GM21717 (cell line): ENCODE results near the gene RBM46.

Experiments
- ATAC-seq: cut with Tn5 transposase; IDR thresholded peaks from one replicate; pipeline ENCODE4 v1.9.1; 2021; ENCODE audit warnings: mild to moderate bottlenecking, moderate library complexity; ENCODE audit not compliant: unreplicated experiment

RBM46 gene

GRCh38 chr4:154781126-154781982, at the start of gene RBM46:
Gene RBM46 (plus strand): TSS chr4:154781272. CDS start chr4:154796753, 15,481 bp downstream.
- ATAC-seq = no peak

GRCh38 chr4:154731756-154732155, 49.3 kb upstream of the RBM46 start:
- no peak for ATAC-seq

GRCh38 chr4:154732669-154733068, 48.4 kb upstream of the RBM46 start:
- ATAC-seq = no peak

- no peak for ATAC-seq
These were observed 44.3 kb upstream of the RBM46 start for GRCh38 chr4:154736770-154737169.

- ATAC-seq = no peak
These were observed 42.6 kb upstream of the RBM46 start for GRCh38 chr4:154738426-154738825.

- ATAC-seq = no peak
These were observed 42.0 kb upstream of the RBM46 start for GRCh38 chr4:154739111-154739510.

GRCh38 chr4:154740462-154740861, 40.6 kb upstream of the RBM46 start:
- no peak for ATAC-seq

GRCh38 chr4:154741131-154741665, 39.9 kb upstream of the RBM46 start:
- ATAC-seq = no peak

GRCh38 chr4:154741922-154742850, 38.9 kb upstream of the RBM46 start:
- ATAC-seq = no peak

GRCh38 chr4:154743683-154744340, 37.3 kb upstream of the RBM46 start, which contains the start of gene LRAT:
Gene LRAT (plus strand): TSS chr4:154744000. CDS start chr4:154744327, 327 bp downstream.
- no peak for ATAC-seq

- ATAC-seq = no peak
These were observed 36.6 kb upstream of the RBM46 start for GRCh38 chr4:154744341-154744926.

GRCh38 chr4:154757713-154758112, 23.4 kb upstream of the RBM46 start:
- no peak for ATAC-seq

GRCh38 chr4:154760895-154761294, 20.2 kb upstream of the RBM46 start:
- ATAC-seq = no peak

- no peak for ATAC-seq
These were observed 2.8 kb upstream of the RBM46 start for GRCh38 chr4:154778264-154778663.

- no peak for ATAC-seq
These were observed 1.6 kb upstream of the RBM46 start for GRCh38 chr4:154779362-154779947.

GRCh38 chr4:154781983-154782293, 866 bp downstream of the RBM46 start:
- no peak for ATAC-seq

GRCh38 chr4:154807042-154807630, 26.1 kb downstream of the RBM46 start:
- ATAC-seq = peak; percentile 75

GRCh38 chr4:154818230-154818629, 37.2 kb downstream of the RBM46 start:
- ATAC-seq = no peak

GRCh38 chr4:154822775-154823174, 41.7 kb downstream of the RBM46 start:
- no peak for ATAC-seq

- ATAC-seq = no peak
These were observed 55.0 kb downstream of the RBM46 start for GRCh38 chr4:154836030-154836429.
